Smooth muscle cell of bladder (primary cell): ENCODE data around the gene PDZRN4. TPM values are rescaled to one million over a fixed set of nuclear protein-coding genes. Genes with fewer than 3 reads are reported as not detected.

Experiments used
- total RNA-seq: library from RNA; depleted of rRNA; stranded (reverse); fragments of >200 nt; gene quantifications from 2 replicates; pipeline ENCODE4 v1.2.3, GENCODE V29; 2014

PDZRN4 gene
- total RNA-seq = 0.09 and 0.14 TPM in 2 replicates

DNA sequence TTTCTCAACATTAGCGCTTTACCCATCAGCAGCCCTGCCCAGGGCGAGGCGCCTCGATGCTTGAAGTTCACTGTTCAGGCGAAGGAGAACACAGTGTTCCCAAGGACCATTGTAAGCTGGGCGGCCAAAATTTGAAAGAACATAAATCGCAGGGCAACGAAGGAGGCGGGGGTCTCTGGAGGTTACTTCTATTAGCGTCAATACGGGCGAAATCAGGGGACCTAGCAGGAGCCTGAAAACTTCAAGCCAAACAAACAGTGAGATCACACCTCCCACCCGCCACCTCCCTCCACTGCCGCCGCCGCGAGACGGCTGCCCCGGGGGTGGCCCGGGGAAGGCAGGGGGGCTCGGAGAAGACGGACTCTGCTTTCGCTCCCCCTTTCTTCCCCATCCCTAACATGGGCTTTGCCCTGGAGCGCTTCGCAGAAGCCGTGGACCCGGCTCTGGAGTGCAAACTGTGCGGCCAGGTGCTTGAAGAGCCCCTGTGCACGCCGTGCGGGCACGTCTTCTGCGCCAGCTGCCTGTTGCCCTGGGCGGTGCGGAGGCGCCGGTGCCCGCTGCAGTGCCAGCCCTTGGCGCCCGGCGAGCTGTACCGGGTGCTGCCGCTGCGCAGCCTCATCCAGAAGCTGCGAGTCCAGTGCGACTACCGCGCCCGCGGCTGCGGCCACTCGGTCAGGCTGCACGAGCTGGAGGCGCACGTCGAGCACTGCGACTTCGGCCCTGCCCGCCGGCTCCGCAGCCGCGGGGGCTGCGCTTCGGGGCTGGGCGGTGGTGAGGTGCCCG, at the start of gene PDZRN4:
Gene PDZRN4, plus strand, starts transcription at position 263 of the 783 bp plus-strand sequence.

